AG20443 (cell line): Measurements from ENCODE around the gene HPCAL1.

Experiments
- DNase-seq: peaks from one replicate; pipeline ENCODE4 v3.0.0; 2012; ENCODE audit warnings: low spot score, mixed read lengths

Gene HPCAL1

GRCh38 chr2:10324095-10324832 lies 21.6 kb downstream of the HPCAL1 start:
- peak; percentile 63 for DNase-seq

DNA sequence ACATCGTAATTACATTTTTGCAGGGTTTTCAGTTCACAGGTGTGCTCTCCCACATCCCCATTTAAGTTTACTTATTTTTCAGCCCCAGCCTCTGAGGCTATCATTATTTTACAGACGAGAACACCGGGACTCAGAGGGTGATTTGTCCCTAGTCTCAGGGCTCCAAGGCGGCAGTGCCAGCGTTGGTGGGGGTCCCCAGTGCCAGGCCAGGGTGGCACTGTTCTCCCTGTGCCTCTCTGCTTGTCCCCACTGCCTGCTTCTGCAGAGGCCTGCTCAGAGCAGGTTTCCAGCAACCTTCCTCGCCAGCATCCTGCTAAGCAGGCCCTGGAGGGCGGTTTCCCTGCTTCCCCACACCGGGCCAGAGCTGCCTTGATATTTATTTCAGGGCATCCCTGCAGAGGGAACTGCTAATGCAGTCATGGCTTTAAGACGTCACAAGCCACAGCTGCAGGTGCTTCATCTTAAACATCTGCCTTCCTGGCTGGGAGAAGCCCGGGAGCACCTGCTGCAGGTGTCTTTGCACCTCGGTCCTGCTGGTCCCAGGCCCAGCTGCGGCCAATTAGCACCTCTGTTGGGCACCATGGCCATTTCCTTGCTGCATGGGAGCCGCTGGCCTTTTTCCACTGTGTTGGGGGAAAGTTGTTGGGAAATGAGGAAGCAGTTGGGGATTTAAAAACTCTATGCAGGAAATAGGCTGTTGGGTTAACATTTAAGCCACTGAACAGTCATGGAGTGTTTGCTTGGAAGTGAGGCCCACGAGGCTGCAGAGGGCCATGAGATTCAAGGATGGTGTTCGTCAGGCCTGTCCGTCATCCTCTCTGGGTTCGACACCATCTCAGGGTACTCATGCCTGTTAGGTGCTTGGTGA lies 22.8 kb downstream of the HPCAL1 start:
- no peak for DNase-seq

GRCh38 chr2:10326151-10326616 lies 23.5 kb downstream of the HPCAL1 start:
- no peak for DNase-seq

DNA sequence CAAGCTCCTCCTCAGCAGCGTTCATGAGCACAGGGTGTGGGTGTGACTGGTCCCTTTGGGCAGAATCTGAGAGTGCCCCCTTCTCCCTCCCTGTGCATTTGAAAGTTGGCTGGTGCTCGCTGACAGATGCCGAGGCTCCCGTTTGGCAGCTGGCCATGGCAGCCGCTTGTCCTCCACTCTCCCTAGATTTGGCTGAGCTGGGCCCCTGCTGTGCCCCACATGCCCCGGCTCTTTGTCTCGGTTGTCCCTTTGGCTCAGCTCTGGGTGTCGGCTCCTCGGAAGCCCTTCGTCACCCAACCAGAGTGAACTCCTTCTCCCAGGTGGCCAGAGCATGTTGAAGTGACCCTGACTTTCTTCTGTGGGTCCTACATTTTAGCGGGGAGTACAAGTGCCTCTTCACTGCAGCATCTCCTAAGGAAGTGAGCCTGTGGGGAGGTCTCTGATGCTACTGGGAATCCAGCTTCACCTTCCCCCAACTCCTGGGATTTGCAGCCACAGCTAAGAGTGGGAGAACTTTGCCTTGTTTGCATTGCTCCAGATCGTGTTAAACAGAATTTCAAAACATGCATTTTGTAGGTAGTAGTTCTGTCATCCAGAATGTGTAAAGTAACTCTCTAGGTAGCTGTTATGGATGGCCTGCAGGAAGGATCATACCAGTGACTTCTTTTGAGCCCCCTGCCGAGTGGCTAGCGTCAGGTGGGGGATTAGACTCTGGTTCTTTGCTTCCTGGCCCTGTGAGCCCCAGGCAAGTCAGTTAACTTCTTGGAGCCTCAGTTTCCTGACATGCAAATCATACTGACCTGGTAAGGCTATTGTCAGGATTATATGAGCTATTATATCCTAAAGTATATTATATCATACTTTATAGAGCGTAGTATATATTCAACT lies 24.2 kb downstream of the HPCAL1 start:
- no peak for DNase-seq

DNA sequence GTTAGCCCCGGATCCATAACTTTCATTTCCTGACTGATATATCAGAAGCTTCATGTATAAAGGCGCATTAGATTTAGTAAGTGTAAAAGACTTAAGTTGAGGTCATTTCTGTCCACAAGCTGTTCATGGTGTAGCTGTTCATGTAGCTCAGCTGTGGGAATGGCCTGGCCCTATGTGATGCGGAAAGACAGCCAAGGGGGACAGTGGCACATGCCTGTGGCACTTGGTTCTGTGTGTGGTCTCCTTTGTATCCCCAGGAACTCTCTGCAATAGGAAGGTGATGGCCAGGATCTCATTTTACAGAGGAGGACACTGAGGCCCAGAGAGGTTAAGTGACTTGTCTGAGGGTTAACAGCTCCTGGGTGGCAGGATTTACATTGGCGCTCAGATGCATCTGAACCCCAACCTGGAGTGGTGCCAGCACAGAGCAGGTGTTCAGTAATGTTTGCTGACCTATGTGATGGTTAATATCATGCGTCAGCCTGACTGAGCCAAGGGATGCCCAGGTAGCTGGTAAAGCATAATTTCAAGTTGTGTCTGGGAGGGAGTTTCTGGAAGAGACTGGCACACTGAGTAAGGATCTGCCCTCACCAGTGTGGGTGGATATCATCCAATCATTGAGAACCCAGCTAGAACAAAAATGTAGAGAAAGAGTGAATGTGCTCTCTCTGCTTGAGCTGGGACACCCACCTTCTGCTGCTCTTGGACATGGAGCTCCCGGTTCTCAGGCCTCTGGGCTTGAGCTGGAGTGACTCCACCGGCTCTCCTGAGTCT lies 25.4 kb downstream of the HPCAL1 start:
- DNase-seq: no peak

DNA sequence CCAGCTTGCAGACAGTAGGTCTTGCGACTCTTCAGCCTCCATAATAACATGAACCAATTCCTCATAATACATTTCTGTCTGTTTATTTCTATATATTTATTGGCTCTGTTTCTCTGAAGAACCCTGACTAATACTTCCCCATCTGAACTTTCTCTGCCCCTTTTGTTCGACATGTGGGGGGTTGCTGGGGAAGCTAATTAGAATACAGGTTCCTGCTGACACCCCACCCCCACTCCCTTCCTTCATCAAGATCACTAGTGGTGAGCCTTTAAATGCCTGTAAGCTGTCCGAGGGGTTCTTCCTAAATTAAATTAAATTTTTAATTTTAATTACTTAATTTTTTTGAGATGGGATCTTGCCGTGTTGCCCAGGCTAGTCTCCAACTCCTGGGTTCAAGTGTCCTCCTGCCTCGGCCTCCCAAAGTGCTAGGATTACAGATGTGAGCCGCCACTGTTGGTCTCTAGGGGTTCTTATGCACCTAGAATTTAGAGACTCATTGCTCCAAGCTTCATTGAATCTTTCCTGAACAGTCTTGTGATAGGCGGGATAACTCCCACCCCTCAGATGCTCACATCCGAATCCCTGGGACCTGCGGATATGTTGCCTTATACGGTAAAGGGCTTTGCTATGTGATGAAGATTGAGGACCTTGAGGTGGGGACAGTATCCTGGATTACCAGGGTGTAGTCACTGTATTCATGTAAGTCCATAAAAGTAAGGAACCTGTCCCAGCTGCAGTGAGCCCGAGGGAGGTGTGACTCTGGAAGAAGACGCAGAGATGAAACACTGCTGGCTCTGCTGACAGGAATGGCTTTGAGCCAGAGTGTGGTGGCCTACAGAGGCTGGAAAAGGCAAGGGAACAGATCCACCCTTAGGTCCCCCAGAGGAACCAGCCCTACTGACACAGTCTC lies 26.2 kb downstream of the HPCAL1 start:
- DNase-seq: no peak

DNA sequence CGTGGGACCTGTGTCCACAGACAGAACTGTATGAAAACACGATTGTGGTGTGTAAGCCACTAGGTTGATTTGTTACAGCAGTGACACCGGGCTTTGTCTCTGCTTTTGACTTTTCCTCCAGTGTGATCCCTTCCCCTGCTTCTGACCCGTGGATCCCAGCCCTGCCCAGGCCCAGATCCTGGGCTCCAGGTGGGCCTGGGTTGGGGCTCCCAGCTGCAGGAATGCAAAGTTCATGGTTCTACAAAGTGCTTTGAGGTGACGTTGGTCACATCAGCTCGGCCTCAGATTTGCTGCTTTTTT lies 26.8 kb downstream of the HPCAL1 start:
- no peak for DNase-seq

GRCh38 chr2:10329880-10330699 lies 27.4 kb downstream of the HPCAL1 start:
- DNase-seq: peak; percentile 65

GRCh38 chr2:10330700-10331026 lies 28.0 kb downstream of the HPCAL1 start:
- no peak for DNase-seq

- DNase-seq: peak; percentile 44
Observed at GRCh38 chr2:10331027-10331701, 28.5 kb downstream of the HPCAL1 start.

DNA sequence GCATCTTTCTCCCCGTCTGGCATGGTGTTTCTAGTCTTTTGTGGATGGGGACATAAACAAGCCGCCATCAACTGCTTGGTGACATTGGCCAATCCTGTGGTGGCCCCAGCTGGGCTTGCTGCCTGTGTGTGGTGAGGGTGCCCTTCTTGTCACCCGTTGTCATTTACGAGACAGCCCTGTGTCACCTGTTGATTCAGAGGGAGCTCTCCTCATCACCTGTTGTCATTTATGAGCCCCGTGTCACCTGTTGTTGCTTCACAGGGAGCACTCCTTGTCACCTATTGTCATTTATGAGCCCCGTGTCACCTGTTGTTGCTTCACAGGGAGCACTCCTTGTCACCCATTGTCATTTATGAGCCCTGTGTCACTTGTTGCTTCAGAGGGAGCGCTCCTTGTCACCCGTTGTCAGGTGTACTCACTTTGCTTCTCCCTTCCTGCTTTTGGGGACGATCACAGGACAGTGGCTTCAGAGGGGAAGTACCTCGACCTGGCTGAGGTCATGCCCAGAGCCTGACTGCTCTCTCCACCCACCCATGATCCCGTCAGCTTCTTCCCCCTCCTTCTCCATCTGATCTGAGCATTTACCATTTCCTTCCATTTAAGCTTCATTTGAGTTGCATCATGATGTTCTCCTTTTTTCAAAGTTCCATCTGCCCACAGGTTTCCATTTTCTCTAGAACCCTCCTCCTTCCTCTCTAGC lies 29.1 kb downstream of the HPCAL1 start:
- DNase-seq: no peak

- DNase-seq: no peak
Observed at GRCh38 chr2:10332402-10333246, 29.9 kb downstream of the HPCAL1 start.

- DNase-seq: no peak
Observed at GRCh38 chr2:10333247-10333613, 30.5 kb downstream of the HPCAL1 start.

GRCh38 chr2:10333966-10334365 lies 31.3 kb downstream of the HPCAL1 start:
- no peak for DNase-seq

DNA sequence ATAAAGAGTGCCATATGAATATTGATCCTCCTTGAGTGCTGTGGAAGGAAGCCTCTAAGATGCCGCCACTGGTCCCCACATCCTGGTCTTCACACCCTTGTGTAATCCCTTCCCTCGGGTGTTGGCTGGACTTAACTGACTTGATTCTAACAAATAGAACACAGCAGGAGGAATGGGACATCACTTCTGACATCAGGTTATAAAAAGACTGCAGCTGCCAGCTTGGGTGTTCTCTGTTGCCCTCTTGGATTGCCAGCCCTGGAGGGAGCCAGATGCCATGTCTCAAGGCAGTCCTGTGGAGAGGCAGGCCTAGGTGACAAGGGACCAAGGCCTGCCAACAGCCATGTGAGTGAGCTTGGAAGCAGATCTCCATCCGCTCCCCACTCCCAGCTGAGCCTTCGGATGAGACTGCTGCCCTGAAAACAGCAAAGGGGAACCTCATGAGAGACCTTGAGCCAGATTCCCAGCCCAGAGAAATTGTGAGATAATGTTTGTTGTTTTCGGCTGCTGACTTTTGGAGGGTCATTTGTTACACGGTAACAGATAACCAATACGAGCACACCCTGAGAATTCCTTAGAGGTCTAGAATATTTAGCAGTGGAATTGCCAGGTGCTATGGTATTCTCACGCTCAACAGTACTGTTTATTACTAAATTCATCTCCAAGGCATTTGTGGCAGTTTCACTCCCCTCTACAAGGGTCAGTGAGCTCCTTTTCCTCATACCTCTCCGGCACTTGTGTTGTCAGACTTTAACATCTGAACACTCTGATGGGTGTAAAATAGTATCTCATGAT lies 32.5 kb downstream of the HPCAL1 start:
- DNase-seq: no peak

GRCh38 chr2:10336283-10336682 lies 33.6 kb downstream of the HPCAL1 start:
- DNase-seq: no peak
